Measurements from ENCODE around the gene GIGYF2.

- TF ChIP-seq CTCF (IDR thresholded peaks at IDR 0.05): no peak
- TF ChIP-seq POLR2A (IDR thresholded peaks at IDR 0.05): no peak
Observed at GRCh38 chr2:232839411-232840079, 142.4 kb downstream of the GIGYF2 start.

Data from heart left ventricle (tissue), 13 donors.